ENCODE data around the gene CIPC.

The CIPC gene

GRCh38 chr14:77126461-77126990 is 28.5 kb downstream of the CIPC start:
- H3K27me3 ChIP-seq (ENCODE audit: insufficient read depth, low read length): peaks cover 68% of the 10 kb centered on the region
- H3K27ac ChIP-seq (ENCODE audit: low read depth, low read length): no peak overlapping the region
- H2AFZ ChIP-seq (ENCODE audit: low read length, unreplicated experiment): no peak overlapping the region

GRCh38 chr14:77128414-77128891 is 30.4 kb downstream of the CIPC start:
- H3K27ac ChIP-seq (ENCODE audit: low read depth, low read length): no peak overlapping the region
- H3K4me1 ChIP-seq (ENCODE audit: control insufficient read depth, insufficient read depth, low read length, unreplicated experiment): peaks cover 4% of the 10 kb centered on the region
- H3K79me2 ChIP-seq (ENCODE audit: control insufficient read depth, insufficient read depth, low read length, unreplicated experiment): no peaks in the 10 kb centered on the region
- no peaks in the 10 kb centered on the region for H3K36me3 ChIP-seq (ENCODE audit: insufficient read depth, low read length)
- peaks cover 85% of the 10 kb centered on the region for H3K27me3 ChIP-seq (ENCODE audit: insufficient read depth, low read length)
- H3K4me3 ChIP-seq (ENCODE audit: low read depth, low read length): no peak overlapping the region
- H2AFZ ChIP-seq (ENCODE audit: low read length, unreplicated experiment): no peak overlapping the region

More at GRCh38 chr14:77126461-77126990, 28.5 kb downstream of the CIPC start:
- Histone ChIP-seq H3K4me3 (ENCODE audit: low read depth, low read length) (no peak overlapping the region), H3K4me1 (ENCODE audit: control insufficient read depth, insufficient read depth, low read length, unreplicated experiment) (peaks cover 4% of the 10 kb centered on the region), H3K79me2 (ENCODE audit: control insufficient read depth, insufficient read depth, low read length, unreplicated experiment) (no peaks in the 10 kb centered on the region), H3K36me3 (ENCODE audit: insufficient read depth, low read length) (no peaks in the 10 kb centered on the region)

- Histone ChIP-seq H3K79me2 (ENCODE audit: control insufficient read depth, insufficient read depth, low read length, unreplicated experiment) (no peaks in the 10 kb centered on the region), H3K4me1 (ENCODE audit: control insufficient read depth, insufficient read depth, low read length, unreplicated experiment) (peaks cover under 1% of the 10 kb centered on the region), H3K27me3 (ENCODE audit: insufficient read depth, low read length) (peaks cover 94% of the 10 kb centered on the region), H3K36me3 (ENCODE audit: insufficient read depth, low read length) (no peaks in the 10 kb centered on the region), H3K4me3 (ENCODE audit: low read depth, low read length) (no peak overlapping the region), H3K27ac (ENCODE audit: low read depth, low read length) (no peak overlapping the region), H2AFZ (ENCODE audit: low read length, unreplicated experiment) (no peak overlapping the region)
Measured at GRCh38 chr14:77130386-77130785, 32.3 kb downstream of the CIPC start.

- H3K4me1 ChIP-seq (ENCODE audit: control insufficient read depth, insufficient read depth, low read length, unreplicated experiment): no peaks in the 10 kb centered on the region
- H3K27ac ChIP-seq (ENCODE audit: low read depth, low read length): no peak overlapping the region
- H3K4me3 ChIP-seq (ENCODE audit: low read depth, low read length): no peak overlapping the region
- H3K36me3 ChIP-seq (ENCODE audit: insufficient read depth, low read length): no peaks in the 10 kb centered on the region
- H3K27me3 ChIP-seq (ENCODE audit: insufficient read depth, low read length): peaks cover 94% of the 10 kb centered on the region
- H2AFZ ChIP-seq (ENCODE audit: low read length, unreplicated experiment): no peak overlapping the region
- no peaks in the 10 kb centered on the region for H3K79me2 ChIP-seq (ENCODE audit: control insufficient read depth, insufficient read depth, low read length, unreplicated experiment)
Measured at GRCh38 chr14:77131206-77131605, 33.1 kb downstream of the CIPC start.

- no peak overlapping the region for H3K27ac ChIP-seq (ENCODE audit: low read depth, low read length)
- no peaks in the 10 kb centered on the region for H3K36me3 ChIP-seq (ENCODE audit: insufficient read depth, low read length)
- no peak overlapping the region for H3K4me3 ChIP-seq (ENCODE audit: low read depth, low read length)
- no peaks in the 10 kb centered on the region for H3K4me1 ChIP-seq (ENCODE audit: control insufficient read depth, insufficient read depth, low read length, unreplicated experiment)
- no peaks in the 10 kb centered on the region for H3K79me2 ChIP-seq (ENCODE audit: control insufficient read depth, insufficient read depth, low read length, unreplicated experiment)
- peaks cover 94% of the 10 kb centered on the region for H3K27me3 ChIP-seq (ENCODE audit: insufficient read depth, low read length)
- no peak overlapping the region for H2AFZ ChIP-seq (ENCODE audit: low read length, unreplicated experiment)
Measured at GRCh38 chr14:77131871-77132486, 33.9 kb downstream of the CIPC start.

- H3K4me3 ChIP-seq (ENCODE audit: low read depth, low read length): no peak overlapping the region
- peaks cover 93% of the 10 kb centered on the region for H3K27me3 ChIP-seq (ENCODE audit: insufficient read depth, low read length)
- no peak overlapping the region for H2AFZ ChIP-seq (ENCODE audit: low read length, unreplicated experiment)
- no peaks in the 10 kb centered on the region for H3K79me2 ChIP-seq (ENCODE audit: control insufficient read depth, insufficient read depth, low read length, unreplicated experiment)
- H3K4me1 ChIP-seq (ENCODE audit: control insufficient read depth, insufficient read depth, low read length, unreplicated experiment): no peaks in the 10 kb centered on the region
- H3K36me3 ChIP-seq (ENCODE audit: insufficient read depth, low read length): no peaks in the 10 kb centered on the region
- no peak overlapping the region for H3K27ac ChIP-seq (ENCODE audit: low read depth, low read length)
Measured at GRCh38 chr14:77133720-77134338, 35.8 kb downstream of the CIPC start.

- no peaks in the 10 kb centered on the region for H3K36me3 ChIP-seq (ENCODE audit: insufficient read depth, low read length)
- H3K27ac ChIP-seq (ENCODE audit: low read depth, low read length): no peak overlapping the region
- no peaks in the 10 kb centered on the region for H3K79me2 ChIP-seq (ENCODE audit: control insufficient read depth, insufficient read depth, low read length, unreplicated experiment)
- no peak overlapping the region for H2AFZ ChIP-seq (ENCODE audit: low read length, unreplicated experiment)
- no peaks in the 10 kb centered on the region for H3K4me1 ChIP-seq (ENCODE audit: control insufficient read depth, insufficient read depth, low read length, unreplicated experiment)
- H3K4me3 ChIP-seq (ENCODE audit: low read depth, low read length): no peak overlapping the region
- peaks cover 98% of the 10 kb centered on the region for H3K27me3 ChIP-seq (ENCODE audit: insufficient read depth, low read length)
Measured at GRCh38 chr14:77139022-77139421, 41.0 kb downstream of the CIPC start.

- no peaks in the 10 kb centered on the region for H3K79me2 ChIP-seq (ENCODE audit: control insufficient read depth, insufficient read depth, low read length, unreplicated experiment)
- H2AFZ ChIP-seq (ENCODE audit: low read length, unreplicated experiment): no peak overlapping the region
- H3K4me1 ChIP-seq (ENCODE audit: control insufficient read depth, insufficient read depth, low read length, unreplicated experiment): no peaks in the 10 kb centered on the region
- H3K27me3 ChIP-seq (ENCODE audit: insufficient read depth, low read length): peaks cover 98% of the 10 kb centered on the region
- H3K4me3 ChIP-seq (ENCODE audit: low read depth, low read length): peak overlapping the region; percentile 66
- no peak overlapping the region for H3K27ac ChIP-seq (ENCODE audit: low read depth, low read length)
- no peaks in the 10 kb centered on the region for H3K36me3 ChIP-seq (ENCODE audit: insufficient read depth, low read length)
Measured at GRCh38 chr14:77139540-77140358, 41.7 kb downstream of the CIPC start.

GRCh38 chr14:77140359-77141213 is 42.5 kb downstream of the CIPC start:
- Histone ChIP-seq H2AFZ (ENCODE audit: low read length, unreplicated experiment) (no peak overlapping the region), H3K27me3 (ENCODE audit: insufficient read depth, low read length) (peaks cover 98% of the 10 kb centered on the region)

More at GRCh38 chr14:77140359-77141213, 42.5 kb downstream of the CIPC start:
- Histone ChIP-seq H3K4me3 (ENCODE audit: low read depth, low read length) (peak overlapping the region; percentile 66), H3K36me3 (ENCODE audit: insufficient read depth, low read length) (no peaks in the 10 kb centered on the region), H3K4me1 (ENCODE audit: control insufficient read depth, insufficient read depth, low read length, unreplicated experiment) (no peaks in the 10 kb centered on the region), H3K79me2 (ENCODE audit: control insufficient read depth, insufficient read depth, low read length, unreplicated experiment) (no peaks in the 10 kb centered on the region), H3K27ac (ENCODE audit: low read depth, low read length) (no peak overlapping the region)
